HG03039 (cell line): ENCODE results near the gene NHERF1.

Experiments used
- ATAC-seq: cut with Tn5 transposase; IDR thresholded peaks from one replicate; pipeline ENCODE4 v1.9.1; 2021; ENCODE audit warnings: mild to moderate bottlenecking, moderate library complexity; ENCODE audit not compliant: unreplicated experiment

Gene NHERF1

DNA sequence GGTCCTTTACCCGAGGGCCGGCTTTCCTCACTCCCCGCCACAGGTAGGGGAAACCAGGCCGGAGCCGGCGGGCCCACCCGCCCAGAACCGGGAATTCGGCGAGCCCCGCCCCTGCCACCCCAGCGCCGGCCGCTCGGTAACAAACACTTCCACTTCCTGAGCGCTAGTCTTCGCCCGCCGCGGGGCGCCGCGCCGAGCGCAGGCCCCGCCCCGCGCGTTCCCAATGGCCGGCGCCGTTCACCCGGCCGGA lies 224 bp upstream of the NHERF1 start:
- no peak for ATAC-seq

DNA sequence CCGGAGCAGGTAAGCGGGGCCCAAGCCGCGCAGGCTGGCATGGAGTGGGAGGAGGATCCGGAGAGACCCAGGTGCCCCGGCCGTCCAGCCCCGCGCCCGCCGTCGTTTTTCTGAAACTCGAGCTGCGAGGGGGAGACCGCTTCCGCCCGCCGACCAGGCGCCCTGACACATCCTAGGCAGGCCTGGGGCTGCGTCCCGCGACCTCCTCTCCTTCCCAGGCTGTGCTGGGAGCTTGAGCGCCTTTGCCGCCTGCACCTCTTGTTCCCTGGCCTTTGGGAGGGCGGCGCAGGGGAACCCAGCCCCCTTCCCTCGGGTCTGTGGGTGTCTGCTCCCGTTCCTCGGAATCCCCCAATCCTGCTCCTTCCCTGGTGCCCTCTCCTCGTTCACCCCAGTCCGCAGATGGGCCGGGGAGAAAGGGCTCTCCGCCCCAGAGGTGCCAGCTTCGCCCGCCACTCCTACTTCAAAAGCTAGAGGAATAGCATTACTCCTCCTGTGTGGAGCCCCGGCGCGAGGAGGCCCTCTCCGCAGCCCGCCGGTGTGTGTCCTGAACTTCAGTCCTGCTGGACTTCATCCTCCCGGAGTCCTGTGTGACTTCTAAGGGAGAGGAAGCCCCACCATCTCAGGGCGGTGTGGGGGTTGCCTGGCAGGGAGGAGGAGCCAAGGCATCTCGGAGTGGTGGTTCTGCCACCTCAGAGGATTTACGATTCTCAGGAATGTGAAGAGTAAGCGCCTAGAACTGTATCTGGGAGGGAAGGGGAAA lies 1.0 kb downstream of the NHERF1 start:
- no peak for ATAC-seq

DNA sequence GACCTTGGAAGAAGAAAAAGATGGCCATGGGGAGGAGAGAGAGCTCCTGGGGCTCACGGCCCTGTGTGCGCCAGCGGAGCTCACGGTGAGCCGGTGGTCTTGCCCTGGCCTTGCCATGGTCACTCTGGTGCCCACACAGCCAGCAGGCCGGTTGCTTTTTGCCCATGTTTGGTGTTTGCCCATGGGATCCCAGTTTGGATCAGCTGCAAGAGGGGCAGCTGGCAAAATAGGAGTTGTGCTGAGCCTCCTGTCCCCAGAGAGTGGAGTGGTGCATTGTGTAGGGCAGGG lies 1.6 kb downstream of the NHERF1 start:
- no peak for ATAC-seq

DNA sequence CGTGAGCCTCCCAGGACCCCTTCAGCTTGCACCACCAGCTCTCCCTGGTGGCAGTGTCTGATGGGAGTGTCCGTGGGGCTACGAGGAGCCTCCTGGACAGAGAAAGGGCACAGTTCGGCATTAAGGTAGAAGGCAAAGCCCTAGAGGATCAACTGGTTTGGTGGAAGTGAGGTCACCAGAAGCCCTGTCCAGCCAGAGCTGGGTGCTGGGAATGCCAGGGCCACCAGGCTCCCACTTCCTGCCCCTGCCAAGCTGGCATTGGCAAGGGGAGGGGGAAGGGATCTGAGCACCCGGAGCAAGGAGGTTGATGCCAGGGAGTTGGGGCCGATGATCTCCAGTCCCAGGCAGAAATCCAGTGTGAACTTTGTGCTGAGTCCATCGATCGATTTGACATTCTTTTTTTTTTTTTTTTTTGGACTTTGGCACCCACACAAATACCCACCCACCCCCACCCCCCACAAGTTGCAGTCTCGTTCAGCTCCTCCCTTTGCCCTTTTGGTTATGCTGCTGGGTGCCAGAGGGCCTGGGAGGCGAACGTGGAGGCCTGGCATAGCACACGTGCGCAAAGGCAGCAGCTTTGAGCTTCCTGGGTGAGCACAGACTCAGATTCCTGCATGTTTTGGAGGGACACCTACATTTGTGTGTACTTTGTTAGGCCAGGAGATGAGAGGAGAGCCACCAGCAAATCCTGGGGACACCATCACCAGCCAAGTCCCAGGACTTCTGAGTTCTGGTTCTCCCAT lies 2.1 kb downstream of the NHERF1 start:
- no peak for ATAC-seq

DNA sequence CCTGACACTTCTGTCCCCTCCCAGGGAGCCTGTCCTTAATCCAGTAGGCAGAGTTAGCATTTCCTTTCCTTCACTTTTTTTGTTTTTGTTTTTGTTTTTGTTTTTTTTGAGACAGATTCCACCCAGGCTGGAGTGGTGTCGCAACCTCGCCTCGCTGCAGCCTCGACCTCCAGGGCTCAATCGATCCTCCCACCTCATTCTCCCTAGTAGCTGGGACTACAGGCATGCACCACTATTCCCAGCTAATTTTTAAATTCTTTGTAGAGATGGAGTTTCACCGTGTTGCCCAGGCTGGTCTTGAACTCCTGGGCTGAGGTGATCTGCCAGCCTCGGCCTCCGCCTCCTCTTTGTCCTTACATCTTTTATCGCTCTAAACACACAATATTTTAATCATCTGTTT lies 4.0 kb downstream of the NHERF1 start:
- ATAC-seq: no peak

DNA sequence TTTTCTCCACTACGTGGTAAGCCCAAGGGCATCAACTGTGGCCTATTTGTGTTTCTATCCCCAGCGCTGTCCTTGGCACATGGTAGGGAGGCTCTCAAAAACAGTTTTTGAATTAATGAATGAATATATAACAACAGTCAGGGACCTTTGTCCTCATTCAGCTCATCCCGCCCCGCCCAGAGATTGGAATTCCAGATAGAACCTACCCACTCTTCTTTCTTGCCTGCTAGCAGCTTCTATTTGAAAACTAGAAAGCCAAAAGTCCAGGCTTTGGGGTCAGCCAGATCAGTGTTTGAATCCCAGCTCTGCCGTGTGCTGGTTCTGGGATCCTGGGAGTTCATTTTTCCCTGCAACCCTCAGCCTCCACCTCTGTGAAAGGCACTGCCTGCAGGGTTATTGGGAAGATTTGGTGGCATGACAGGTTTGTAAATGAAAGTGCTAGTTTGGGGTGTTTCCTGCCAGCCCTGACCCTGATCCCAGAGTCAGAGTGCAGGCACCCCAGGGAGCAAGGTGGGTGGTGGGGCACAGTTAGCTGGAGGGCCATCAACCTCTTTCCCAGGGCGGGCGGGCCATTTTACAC lies 4.5 kb downstream of the NHERF1 start:
- no peak for ATAC-seq

DNA sequence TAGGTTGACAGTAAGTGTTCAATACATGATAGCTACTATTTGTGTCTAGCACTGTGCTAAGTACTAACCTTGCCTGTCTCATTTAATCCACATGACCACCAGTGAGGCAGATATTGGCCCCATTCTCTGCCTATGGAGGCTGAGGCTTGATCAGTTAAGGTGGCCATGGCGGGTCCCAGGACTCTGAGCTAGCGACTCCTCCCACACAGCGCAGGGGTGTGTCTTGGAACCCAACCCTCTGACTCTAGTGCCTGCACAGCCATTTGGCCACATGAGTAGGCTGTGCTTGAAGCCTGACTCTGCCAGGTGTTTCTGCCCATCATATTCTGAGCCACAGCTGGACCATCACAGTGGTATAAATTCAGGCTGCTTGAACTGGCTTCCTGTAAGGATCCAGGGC lies 6.4 kb downstream of the NHERF1 start:
- ATAC-seq: no peak

DNA sequence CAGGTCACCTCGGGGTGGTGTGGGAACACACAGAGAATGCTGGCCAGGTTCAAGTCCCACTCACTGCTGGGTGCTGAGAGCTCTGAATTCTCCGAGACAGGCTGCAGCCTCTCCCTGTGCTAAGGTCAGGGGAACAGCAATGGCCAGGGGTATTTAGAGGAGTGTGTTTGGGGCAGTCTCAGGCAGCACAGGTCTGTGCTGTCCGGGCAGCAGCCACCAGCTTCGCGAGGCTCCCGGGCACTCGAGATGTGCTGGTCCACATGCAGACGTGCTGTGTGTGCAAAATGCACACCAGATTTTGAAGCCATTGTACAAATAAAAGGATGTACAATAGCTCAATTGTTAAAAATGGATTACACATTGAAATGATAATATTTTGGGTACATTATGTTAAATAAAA lies 7.1 kb downstream of the NHERF1 start:
- ATAC-seq: no peak

DNA sequence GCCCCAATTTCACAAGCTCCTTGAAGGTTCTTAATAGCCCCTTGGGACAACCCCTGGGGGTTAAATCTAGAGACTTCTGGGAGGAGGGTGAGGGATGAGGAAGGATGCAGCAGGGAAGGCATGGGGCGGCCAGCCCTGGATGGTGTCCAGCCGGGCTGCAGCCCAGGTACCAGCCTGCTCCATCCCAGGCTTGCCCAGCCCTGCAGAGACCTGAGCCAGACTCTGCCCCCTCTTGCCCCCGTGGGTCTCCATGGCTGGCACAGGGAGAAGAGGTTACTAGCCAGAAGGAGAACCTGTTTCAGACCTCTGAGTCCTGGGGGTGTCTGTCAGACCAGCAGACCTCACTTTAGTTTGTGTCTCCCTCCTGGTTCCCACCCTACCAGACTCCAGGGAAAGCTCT lies 8.5 kb downstream of the NHERF1 start:
- no peak for ATAC-seq

DNA sequence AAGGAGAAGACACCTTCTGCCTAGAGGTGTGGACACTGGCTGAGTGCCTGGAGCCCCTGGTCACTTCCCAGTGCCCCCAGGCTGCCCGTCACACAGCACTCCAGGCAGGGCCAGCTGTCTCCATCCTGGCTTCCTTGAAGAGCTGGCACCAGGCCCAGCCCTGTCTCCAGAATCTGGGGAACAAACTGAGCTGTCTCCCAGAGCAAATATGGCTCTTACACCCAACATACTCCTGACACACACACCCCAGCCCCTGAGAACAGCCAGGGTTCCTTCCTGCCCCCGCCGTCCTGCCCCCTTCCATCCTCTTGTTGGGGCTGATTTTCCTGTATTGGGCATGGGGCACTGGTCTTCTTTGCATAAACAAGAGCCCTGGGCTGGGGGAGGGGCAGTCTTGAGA lies 9.1 kb downstream of the NHERF1 start:
- no peak for ATAC-seq

DNA sequence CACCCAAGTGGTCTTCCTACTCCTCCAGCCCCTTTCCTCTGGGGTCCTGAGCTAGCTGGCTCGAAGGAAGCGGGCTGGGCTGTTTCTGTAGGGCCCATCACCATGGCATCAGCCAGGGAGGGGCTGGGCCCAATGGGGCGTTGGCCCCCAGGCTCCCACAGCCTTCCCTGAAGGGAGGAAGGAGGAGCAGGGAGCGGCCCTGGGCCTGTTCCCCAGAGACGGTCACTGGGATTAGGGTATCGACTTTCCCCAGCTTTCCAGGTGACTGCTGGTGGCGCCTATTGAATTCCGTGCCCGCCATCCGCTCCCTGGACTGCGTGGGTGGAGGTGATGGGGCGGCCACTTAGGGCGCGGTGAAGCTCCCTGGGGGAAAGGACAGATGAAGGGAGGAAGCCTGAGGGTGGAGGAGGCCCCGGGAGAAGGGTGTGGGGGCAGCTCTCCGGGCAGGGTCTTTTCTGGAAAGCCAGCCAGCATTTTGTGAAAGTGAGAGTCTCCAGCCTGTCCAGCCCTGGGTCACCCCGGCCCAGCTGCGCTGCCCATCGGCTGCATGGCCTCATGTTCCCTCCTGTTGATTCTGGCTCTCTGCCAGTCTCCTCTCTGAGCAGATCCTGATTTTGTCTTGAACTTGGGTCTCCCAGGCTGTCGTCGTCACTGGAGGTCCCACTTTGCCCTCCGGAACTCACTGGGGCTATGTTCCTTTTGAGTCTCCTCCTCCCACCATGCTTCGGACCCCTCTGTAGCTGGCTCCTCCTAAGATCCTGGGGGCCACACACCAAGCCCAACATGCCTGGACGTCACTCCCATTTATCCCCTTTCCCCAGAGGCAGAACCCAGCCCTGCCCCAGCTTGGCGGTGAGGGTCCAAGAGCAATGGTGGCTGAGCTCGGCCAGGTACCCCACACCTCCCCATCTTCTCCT lies 9.8 kb downstream of the NHERF1 start:
- ATAC-seq: no peak

DNA sequence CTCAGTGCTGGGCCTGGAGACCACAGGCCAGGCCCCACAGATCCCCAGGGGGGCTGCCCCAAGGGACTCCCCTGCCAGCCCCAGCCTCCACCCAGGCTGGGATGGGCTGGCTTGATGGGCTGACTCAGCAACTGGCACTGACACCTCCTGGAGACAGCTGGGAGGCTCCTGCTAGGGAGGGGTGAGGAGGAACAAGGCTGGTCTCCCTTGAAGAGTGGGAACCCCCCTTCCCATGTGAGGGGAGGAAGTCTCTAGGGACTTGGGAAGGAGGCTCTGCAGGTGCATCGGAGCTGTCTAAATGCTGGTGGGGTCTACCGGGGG lies 10.4 kb downstream of the NHERF1 start:
- no peak for ATAC-seq

DNA sequence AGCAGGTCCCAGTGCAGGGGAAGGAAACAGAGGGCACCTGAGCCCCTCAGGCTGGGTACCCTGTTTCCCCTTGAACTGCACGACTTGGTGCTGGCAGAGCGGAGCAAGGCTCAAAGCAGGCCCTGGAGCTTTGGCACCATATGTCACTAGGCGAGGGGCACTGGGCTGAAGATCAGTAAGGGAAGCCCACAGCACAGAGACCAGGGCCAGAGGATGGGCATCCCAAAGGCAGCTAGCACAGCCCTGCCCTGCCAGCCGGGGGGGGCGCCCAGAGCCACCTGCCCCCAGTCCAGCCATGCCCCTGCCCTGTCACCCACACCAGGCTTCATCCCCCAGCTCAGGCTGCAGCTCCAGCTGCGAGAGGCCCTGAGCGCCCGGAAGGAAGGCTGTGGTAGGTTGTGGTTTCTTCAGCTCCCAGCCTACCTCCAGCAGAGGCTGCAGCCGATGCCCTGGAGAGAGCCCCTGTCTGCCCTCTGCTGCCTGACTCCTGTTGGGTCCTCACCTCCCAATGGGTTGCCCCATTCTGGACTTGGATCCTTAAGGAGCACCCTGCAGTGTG lies 10.9 kb downstream of the NHERF1 start:
- ATAC-seq: no peak

DNA sequence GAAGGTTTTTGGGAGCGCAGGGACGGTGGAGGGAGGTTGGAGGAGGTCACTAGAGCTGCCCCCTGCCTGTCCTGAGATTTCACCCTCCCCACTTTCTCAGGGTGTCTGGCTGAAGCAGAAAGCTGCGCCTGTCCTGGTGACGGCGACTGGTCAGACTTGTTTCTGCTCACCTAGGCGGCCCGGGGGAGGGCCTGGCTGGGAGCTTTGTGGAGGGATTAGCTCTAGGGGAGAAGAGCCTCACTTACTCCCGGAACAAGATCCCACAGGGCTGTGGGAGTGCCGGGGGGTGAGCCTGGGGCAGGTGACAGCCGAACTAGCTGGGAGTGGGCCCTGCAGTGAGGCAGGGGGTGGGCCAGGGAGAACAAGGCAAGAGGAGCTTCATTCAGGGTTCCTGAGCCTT lies 11.5 kb downstream of the NHERF1 start:
- ATAC-seq: no peak

DNA sequence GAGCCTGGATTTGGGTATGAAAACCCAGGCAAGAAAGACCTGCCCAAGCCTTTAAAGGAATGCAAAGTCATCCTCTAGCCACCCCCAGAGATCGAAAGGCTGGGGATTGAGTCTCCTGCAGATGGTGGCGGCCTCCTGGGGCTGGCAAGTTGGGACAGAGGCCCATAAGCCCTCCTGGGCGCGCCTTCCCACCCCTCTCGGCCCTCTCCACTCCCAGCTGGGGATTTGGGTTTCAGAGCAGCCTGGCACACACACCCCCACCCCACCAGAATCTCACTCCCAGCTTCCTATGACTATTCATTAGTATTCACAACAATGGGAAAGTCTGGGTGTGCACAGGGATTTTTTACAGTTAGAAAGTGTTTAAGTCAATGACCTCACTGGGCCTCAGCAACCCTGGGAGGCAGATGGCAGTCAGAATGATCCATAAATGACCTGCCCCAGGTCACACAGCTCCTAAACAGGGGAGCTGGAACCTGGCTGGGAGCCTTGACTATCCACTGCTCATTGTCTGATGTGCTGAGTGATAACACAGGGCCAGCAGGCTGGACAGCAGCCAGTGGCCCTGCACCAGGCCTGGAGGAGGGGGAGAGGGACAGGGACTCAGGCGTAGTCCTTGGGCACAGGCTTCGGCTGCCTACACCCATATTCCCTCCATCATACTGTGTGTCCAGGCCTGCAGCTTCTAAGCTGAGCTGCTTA lies 12.1 kb downstream of the NHERF1 start:
- ATAC-seq: no peak

DNA sequence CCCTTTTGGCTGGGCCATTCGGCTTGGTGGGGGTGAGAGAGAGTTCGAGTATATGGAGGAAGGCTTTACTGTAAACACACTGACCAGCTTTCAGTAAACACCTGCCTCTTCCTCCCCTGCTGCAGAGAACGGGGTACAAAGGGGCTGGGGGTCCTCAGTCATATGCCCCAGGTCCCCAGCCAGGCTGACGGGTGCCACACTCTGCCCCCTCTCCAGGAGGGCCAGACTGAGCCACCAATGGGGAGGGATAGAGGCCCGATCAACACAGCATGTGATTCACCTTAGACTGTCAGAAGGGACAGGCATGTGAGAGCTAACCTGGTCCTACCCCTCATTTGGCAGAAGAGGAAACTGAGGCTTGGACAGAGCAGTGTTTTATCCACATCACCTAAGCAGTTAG lies 13.0 kb downstream of the NHERF1 start:
- no peak for ATAC-seq

DNA sequence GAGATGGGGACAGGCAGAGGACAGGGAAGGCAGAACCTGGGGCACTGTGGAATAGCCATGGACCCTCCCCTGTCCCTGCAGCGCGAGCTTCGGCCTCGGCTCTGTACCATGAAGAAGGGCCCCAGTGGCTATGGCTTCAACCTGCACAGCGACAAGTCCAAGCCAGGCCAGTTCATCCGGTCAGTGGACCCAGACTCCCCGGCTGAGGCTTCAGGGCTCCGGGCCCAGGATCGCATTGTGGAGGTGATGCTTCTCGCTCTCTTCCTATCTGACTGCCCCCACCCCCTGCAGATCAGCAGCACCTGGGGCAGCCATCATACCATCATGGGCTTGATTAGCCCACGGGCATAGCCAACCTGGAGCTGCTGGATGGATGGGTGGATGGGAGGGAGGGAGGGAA lies 13.5 kb downstream of the NHERF1 start:
- no peak for ATAC-seq

DNA sequence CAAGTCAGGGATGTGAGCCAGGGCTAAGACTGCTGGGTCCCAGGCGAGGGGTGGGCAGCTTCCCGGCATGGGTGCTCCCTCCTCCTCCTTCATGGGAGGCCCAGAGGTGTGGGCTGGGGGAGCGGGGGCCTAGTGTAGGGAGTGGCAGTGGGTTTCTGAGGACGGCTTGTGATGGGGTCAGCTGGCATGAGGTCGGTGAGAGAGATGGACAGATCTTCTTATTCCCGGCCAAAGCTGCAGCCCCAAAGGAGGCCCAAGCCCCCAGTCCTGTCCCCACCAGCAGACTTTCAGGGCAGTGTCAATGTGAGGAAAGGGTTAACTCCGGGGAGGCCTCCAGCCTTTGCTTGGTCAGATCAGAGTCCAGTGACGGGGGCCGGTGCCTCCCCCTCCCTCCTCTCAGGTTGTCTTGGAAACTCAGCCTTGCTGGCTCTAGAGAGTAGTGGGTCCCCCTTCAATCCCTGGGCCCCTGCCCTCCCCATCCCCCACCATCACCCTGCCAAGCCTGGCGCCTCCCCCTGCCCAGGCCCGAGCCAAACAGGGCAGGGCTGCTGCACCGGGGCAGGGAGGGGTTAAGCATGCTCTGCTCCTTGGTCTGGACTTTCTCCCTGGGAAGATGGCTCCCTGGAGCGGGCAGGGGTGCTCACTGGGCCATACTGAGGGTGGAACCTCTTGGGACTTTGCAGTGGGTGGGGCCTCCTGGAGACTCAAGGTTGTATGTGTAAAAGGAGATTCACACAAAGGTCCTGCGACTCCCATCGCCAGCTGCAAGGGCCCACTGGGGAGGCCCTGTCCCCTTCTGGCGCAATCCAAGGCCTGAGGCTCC lies 15.3 kb downstream of the NHERF1 start:
- no peak for ATAC-seq

DNA sequence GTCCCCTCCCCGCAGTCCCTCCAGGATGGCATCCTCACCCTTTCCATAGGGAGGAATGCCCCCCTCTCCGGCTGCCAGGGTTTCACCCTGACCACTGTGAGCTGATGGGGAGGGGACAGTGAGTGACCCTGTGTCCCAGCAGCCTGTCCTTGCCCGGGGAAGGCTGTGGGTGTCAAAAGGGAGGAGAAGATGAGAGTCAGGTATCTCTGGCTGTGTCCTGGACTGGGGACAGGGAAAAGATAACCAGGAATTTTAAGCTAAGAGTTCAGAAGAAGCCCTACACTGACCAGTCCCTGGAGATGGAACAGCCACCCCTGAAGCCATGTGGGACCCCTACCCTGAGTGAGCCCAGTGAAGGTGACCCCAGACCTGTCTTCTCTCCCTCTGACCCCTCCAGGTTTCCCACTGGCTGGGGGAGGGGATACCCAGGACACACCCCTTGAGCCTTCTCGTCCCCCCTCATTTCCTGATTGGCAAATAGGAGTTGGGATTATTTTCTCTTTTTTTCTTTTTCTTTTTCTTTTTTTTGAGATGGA lies 16.4 kb downstream of the NHERF1 start:
- no peak for ATAC-seq

DNA sequence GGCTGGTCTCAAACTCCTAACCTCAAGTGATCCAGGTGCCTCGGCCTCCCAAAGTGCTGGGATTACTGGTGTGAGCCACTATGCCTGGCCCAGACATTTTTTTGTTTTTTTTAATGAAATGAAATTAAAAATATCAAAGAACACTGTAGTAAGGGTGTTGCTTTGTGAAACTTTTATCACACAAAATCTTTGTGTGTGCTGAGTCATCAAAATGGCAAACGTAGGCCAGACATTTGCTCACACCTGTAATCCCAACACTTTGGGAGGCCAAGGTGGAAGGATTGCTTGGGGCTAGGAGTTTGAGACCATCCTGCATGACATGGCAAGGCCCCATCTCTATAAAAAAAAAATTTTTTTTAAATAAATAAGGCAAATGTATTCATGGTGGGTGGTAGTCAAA lies 18.0 kb downstream of the NHERF1 start:
- ATAC-seq: no peak
